Activated CD8-positive, alpha-beta T cell treated with anti-CD3 and anti-CD28 coated beads for 36 hours (primary cell): Measurements from ENCODE around the gene FBXL5. TPM values are rescaled to one million over a fixed set of nuclear protein-coding genes. Genes with fewer than 3 reads are reported as not detected.

Experiments
- ATAC-seq: fragments of 200-7000 bp; cut with Tn5 transposase; one replicate; pipeline ENCODE4 v1.10.0; 2021; ENCODE audit warnings: mild to moderate bottlenecking, moderate library complexity
- CTCF ChIA-PET: fragments of 350-600 bp; sonication (Branson Sonifier 250); formaldehyde crosslinking; loops from one replicate; lab custom pipeline; 2021; ENCODE audit warnings: antibody characterized with exemption; lab: Charles Lee
- POLR2A ChIA-PET: fragments of 350-600 bp; sonication (Branson Sonifier 250); formaldehyde crosslinking; loops from one replicate; lab custom pipeline; 2021; ENCODE audit warnings: antibody characterized with exemption; lab: Charles Lee
- DNase-seq: peaks from one replicate; pipeline ENCODE4 v3.0.0-alpha.2; 2020
- H3K27ac Mint-ChIP-seq: one replicate; pipeline ENCODE4 v1.8.0; 2021; ENCODE audit warnings: mild to moderate bottlenecking, mixed read lengths
- H3K27me3 Mint-ChIP-seq: one replicate; pipeline ENCODE4 v1.8.0; 2021; ENCODE audit warnings: mixed read lengths
- H3K36me3 Mint-ChIP-seq: one replicate; pipeline ENCODE4 v1.8.0; 2021; ENCODE audit warnings: low read depth, mixed read lengths
- H3K4me1 Mint-ChIP-seq: one replicate; pipeline ENCODE4 v1.8.0; 2021; ENCODE audit warnings: low read depth, mixed read lengths
- H3K4me3 Mint-ChIP-seq: one replicate; pipeline ENCODE4 v1.8.0; 2021; ENCODE audit warnings: mild to moderate bottlenecking, moderate library complexity, mixed read lengths
- H3K9me3 Mint-ChIP-seq: one replicate; pipeline ENCODE4 v1.8.0; 2021; ENCODE audit warnings: mixed read lengths
- intact Hi-C: fragments of 100-400 bp; cut with micrococcal nuclease; formaldehyde crosslinking; loops from one replicate; pipeline ENCODE4 v1.10.0; 2022
- total RNA-seq, 2 experiments: library from RNA; stranded (reverse); gene quantifications; one replicate each; pipeline ENCODE4 v1.2.3, GENCODE V29; 2021
- TF ChIP-seq, protein P1 (sequence below): fragments of 200-600 bp; IDR thresholded peaks from one replicate; pipeline ENCODE4 v1.8.0; 2022; ENCODE audit warnings: antibody characterized with exemption, mild to moderate bottlenecking

The FBXL5 gene
- total RNA-seq, 2 experiments from 2014 or later: 27.5 to 32.2 TPM

DNA sequence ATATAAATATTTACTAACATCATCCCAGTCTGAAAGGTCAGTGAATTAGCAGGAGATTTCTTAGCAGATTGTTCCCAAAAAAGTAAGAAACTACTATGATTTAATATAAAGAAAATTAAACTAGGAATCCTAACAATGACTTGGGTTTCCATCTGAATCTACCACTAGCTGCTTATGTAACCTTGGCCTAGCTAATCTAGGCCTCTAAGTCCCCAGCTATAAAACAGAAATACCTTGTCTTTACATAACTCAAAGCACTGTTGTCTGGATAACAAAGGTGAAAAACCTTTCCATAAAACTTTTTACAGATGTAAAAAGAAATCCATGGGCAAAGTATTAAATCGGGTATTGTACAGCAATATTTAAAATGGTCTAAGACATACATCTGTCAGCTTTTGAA, 3.0 kb downstream of the FBXL5 start:
- CTCF ChIA-PET: interaction anchor here (0.8 to 2.0 kb wide), 8 partner anchors 8 to 796 kb away, joined by 3 to 7 read pairs (median 3); partner anchors contain the start of gene BST1
- intact Hi-C loops: loop anchor here (5.0 kb wide), 1 partner anchor 420 kb away; no protein-coding TSS in a partner anchor
- Mint-ChIP-seq H3K36me3 (peaks cover 7% of the 10 kb centered on the region), H3K4me1 (peaks cover 61% of the 10 kb centered on the region), H3K9me3 (no peaks in the 10 kb centered on the region), H3K27me3 (no peaks in the 10 kb centered on the region), H3K4me3 (peak overlapping the region; percentile 99), H3K27ac (no peak overlapping the region)
- DNase-seq (no peak), ATAC-seq (no peak)
- TF ChIP-seq, protein P1, sequence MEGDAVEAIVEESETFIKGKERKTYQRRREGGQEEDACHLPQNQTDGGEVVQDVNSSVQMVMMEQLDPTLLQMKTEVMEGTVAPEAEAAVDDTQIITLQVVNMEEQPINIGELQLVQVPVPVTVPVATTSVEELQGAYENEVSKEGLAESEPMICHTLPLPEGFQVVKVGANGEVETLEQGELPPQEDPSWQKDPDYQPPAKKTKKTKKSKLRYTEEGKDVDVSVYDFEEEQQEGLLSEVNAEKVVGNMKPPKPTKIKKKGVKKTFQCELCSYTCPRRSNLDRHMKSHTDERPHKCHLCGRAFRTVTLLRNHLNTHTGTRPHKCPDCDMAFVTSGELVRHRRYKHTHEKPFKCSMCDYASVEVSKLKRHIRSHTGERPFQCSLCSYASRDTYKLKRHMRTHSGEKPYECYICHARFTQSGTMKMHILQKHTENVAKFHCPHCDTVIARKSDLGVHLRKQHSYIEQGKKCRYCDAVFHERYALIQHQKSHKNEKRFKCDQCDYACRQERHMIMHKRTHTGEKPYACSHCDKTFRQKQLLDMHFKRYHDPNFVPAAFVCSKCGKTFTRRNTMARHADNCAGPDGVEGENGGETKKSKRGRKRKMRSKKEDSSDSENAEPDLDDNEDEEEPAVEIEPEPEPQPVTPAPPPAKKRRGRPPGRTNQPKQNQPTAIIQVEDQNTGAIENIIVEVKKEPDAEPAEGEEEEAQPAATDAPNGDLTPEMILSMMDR: no peak
- POLR2A ChIA-PET: interaction anchor here (1.1 kb wide), 2 partner anchors 29 to 397 kb away, joined by 3 read pairs; partner anchors contain the start of gene FAM200B

DNA sequence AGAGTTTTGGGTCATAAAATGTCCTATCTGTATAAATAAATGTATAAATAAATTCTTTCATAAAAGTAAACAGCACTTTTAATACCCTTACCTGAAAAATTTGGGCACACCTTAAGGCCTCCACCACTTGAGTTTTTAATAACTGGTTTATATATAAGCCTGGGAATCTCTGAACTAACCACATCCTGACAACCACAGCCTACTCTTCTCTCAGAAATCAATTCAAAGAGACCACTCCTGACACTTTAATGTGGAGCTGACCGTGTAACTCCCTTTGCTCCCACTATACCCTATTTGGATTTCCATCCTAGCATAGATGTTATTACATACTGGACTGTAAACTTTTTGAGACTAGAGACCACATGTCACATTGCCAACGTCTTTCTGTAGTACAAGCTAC, 3.5 kb downstream of the FBXL5 start:
- H3K36me3 Mint-ChIP-seq: peaks cover 7% of the 10 kb centered on the region
- peak overlapping the region; percentile 52 for H3K27ac Mint-ChIP-seq
- no peaks in the 10 kb centered on the region for H3K27me3 Mint-ChIP-seq
- DNase-seq (no peak), ATAC-seq (no peak)
- intact Hi-C loops: loop anchor here (5.0 kb wide), 1 partner anchor 419 kb away; no protein-coding TSS in a partner anchor
- TF ChIP-seq, protein P1: no peak
- peaks cover 61% of the 10 kb centered on the region for H3K4me1 Mint-ChIP-seq
- CTCF ChIA-PET: interaction anchor here (0.8 to 2.0 kb wide), 10 partner anchors 8 to 795 kb away, joined by 3 to 7 read pairs (median 3); partner anchors contain the start of gene BST1
- no peaks in the 10 kb centered on the region for H3K9me3 Mint-ChIP-seq
- peak overlapping the region; percentile 26 for H3K4me3 Mint-ChIP-seq
- POLR2A ChIA-PET: interaction anchor here (1.1 kb wide), 2 partner anchors 30 to 397 kb away, joined by 3 read pairs; partner anchors contain the start of gene FAM200B

DNA sequence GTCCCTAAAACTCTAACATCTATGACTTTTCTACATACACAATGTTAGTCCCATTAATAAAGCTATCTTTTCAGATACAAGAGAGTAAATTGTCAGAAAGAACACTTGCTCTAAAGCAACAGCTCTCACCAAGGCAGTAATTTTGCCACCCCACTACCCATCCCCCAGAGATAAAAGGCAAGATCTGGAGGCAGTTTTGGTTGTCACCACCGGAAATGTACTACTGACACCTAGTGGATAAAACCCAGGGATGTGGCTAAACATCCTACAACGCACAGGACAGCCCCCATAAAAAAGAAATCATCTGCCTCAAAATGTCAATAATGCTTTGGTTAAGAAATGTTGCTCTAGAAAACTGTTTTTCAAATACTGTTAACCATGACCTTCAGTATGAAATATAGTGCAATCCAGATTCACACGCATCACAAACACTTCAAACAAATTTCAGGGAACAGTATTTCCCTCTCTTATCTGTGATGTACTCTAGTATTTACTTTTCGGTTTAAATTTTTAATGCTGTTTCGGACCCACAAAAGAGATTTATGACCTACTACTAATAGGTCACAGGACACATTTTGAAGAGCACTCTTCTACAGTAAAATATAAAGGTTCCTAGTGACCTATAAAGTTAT, 5.1 kb downstream of the FBXL5 start:
- DNase-seq (peak; percentile 77), ATAC-seq (peak; percentile 81)
- ChIA-PET POLR2A (interaction anchor here (0.6 kb wide), 1 partner anchor 249 kb away, joined by 3 read pairs; no protein-coding TSS in a partner anchor), CTCF (interaction anchor here (0.6 to 1.1 kb wide), 13 partner anchors 9 to 413 kb away, joined by 3 to 5 read pairs (median 3); no protein-coding TSS in a partner anchor)
- H3K9me3 Mint-ChIP-seq: no peaks in the 10 kb centered on the region
- intact Hi-C loops: loop anchor here (5.0 kb wide), 1 partner anchor 418 kb away; no protein-coding TSS in a partner anchor
- peaks cover 59% of the 10 kb centered on the region for H3K4me1 Mint-ChIP-seq
- H3K27ac Mint-ChIP-seq: peak overlapping the region; percentile 85
- H3K4me3 Mint-ChIP-seq: peak overlapping the region; percentile 50
- TF ChIP-seq, protein P1: peak; percentile 72
- H3K36me3 Mint-ChIP-seq: peaks cover 5% of the 10 kb centered on the region
- no peaks in the 10 kb centered on the region for H3K27me3 Mint-ChIP-seq

DNA sequence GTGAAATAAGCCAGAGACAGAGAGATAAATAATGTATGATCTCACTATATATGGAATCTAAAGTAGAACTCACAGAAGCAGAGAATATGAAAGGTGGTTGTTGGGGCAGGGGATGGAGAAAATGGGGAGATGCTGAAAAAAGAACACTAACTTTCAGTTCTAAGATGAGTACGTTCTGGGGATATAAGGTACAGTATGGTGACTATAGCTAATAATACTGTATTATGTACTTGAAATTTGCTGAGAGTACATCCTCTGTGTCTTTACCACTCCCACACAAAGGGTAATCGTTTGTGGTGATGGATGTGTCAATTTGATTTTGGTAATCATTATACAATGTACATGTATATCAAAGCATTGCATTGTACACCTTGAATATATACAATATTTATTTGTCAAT, 6.6 kb downstream of the FBXL5 start:
- no peaks in the 10 kb centered on the region for H3K27me3 Mint-ChIP-seq
- H3K27ac Mint-ChIP-seq: peak overlapping the region; percentile 6
- peak; percentile 22 for ATAC-seq
- no peak overlapping the region for H3K4me3 Mint-ChIP-seq
- POLR2A ChIA-PET: interaction anchor here (0.6 kb wide), 1 partner anchor 9 kb away, joined by 5 read pairs; no protein-coding TSS in a partner anchor
- H3K4me1 Mint-ChIP-seq: peaks cover 63% of the 10 kb centered on the region
- no peaks in the 10 kb centered on the region for H3K9me3 Mint-ChIP-seq
- TF ChIP-seq, protein P1: no peak
- DNase-seq: no peak
- CTCF ChIA-PET: no interaction called here
- H3K36me3 Mint-ChIP-seq: no peaks in the 10 kb centered on the region
- intact Hi-C loops: no loop called here

DNA sequence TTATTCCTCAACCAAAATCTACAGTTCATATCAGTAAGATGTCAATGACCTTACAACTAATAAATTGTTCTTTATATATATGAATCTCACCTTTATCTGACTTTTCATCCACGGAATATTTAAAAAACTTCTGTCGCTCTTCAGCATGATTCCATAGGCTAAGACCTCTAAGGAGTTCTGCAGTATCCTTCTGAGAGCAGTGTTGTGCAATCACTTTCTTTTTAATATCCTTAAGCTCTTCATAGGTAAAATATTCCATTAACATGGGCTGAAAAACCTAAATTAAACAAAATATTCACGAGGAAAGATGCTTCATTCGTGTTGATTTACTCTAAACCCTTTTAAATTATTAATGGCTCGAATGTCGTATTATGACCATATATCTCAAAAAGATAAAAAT, 16.7 kb downstream of the FBXL5 start:
- ChIA-PET CTCF (interaction anchor here (0.8 to 0.9 kb wide), 2 partner anchors 9 to 11 kb away, joined by 3 read pairs; no protein-coding TSS in a partner anchor), POLR2A (no interaction called here)
- Mint-ChIP-seq H3K27ac (no peak overlapping the region), H3K36me3 (peaks cover 25% of the 10 kb centered on the region), H3K4me1 (peaks cover 7% of the 10 kb centered on the region), H3K27me3 (no peaks in the 10 kb centered on the region), H3K4me3 (no peak overlapping the region), H3K9me3 (no peaks in the 10 kb centered on the region)
- intact Hi-C loops: no loop called here
- no peak for ATAC-seq
- DNase-seq: no peak
- TF ChIP-seq, protein P1: no peak
